ENCODE data around the gene SIRPB2. TPM values are rescaled to one million over a fixed set of nuclear protein-coding genes. Genes with fewer than 3 reads are reported as not detected.

Gene SIRPB2
- total RNA-seq, 1 donor from 2014 or later = not detected

DNA sequence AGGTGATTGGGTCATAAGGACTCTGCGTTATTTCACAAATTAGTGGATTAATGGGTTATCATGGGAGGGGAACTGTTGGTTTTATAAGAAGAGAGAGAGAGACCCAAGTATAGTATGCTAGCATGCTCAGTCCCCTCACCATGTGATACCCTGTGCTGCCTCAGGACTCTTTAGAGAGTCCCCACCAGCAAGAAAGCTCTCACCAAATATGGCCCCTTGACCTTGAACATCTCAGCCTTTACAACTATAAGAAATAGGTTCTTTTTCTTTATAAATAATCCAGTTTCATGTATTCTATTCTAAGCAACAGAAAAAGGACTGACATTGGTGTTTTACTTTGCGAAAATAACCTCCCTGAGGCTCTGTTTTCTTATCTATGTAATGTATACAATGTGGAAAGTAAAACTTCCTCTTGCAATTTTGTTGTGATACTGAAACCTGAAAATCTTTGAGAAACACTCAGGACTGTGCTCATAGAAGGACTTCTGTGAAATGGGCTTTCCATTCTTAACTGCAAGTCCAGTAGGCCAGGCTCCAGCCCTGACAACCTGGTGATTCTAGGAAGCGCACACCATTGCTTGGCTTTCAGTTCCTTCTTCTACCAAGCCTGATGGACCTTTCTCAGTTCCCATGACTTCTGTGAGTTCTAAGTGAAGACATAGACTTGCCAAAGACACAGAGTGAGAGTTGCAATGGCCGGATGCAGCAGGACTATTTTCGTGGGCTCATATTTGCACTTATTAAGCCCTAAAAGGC lies 44.4 kb upstream of the SIRPB2 start:
- Mint-ChIP-seq H3K9me3 (ENCODE audit: unreplicated experiment) (no peaks in the 10 kb centered on the region), H3K36me3 (ENCODE audit: unreplicated experiment) (no peaks in the 10 kb centered on the region), H3K27me3 (ENCODE audit: unreplicated experiment) (no peaks in the 10 kb centered on the region), H3K4me1 (ENCODE audit: low read depth, unreplicated experiment) (no peaks in the 10 kb centered on the region), H3K27ac (ENCODE audit: unreplicated experiment) (no peak overlapping the region), H3K4me3 (ENCODE audit: unreplicated experiment) (no peak overlapping the region)
- DNase-seq = no peak
- TF ChIP-seq, protein P1, sequence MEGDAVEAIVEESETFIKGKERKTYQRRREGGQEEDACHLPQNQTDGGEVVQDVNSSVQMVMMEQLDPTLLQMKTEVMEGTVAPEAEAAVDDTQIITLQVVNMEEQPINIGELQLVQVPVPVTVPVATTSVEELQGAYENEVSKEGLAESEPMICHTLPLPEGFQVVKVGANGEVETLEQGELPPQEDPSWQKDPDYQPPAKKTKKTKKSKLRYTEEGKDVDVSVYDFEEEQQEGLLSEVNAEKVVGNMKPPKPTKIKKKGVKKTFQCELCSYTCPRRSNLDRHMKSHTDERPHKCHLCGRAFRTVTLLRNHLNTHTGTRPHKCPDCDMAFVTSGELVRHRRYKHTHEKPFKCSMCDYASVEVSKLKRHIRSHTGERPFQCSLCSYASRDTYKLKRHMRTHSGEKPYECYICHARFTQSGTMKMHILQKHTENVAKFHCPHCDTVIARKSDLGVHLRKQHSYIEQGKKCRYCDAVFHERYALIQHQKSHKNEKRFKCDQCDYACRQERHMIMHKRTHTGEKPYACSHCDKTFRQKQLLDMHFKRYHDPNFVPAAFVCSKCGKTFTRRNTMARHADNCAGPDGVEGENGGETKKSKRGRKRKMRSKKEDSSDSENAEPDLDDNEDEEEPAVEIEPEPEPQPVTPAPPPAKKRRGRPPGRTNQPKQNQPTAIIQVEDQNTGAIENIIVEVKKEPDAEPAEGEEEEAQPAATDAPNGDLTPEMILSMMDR (IDR thresholded peaks at IDR 0.05; ENCODE audit: partially characterized antibody, unreplicated experiment) = no peak

DNA sequence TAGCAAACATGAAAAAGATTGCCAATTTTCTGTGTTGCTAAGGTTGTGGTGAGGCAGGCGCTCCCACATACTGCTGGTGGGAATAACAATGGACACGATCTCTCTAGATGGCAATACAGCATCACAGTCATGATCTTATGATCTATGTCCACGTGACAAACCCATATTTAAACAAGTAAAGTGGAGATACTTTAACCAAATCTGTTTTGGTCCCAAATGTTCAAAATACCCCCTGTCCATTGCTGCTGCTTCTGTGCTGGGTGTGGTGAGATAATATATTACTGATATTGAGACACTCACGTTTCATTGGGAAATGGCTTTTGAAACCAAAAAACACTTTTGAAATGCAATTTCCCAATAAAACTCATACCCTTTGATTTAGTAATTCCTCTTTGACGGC lies 43.3 kb upstream of the SIRPB2 start:
- Mint-ChIP-seq H3K27me3 (ENCODE audit: unreplicated experiment) (no peaks in the 10 kb centered on the region), H3K4me3 (ENCODE audit: unreplicated experiment) (no peak overlapping the region), H3K9me3 (ENCODE audit: unreplicated experiment) (peaks cover 1% of the 10 kb centered on the region), H3K36me3 (ENCODE audit: unreplicated experiment) (no peaks in the 10 kb centered on the region), H3K4me1 (ENCODE audit: low read depth, unreplicated experiment) (no peaks in the 10 kb centered on the region), H3K27ac (ENCODE audit: unreplicated experiment) (no peak overlapping the region)
- TF ChIP-seq, protein P1 (IDR thresholded peaks at IDR 0.05; ENCODE audit: partially characterized antibody, unreplicated experiment) = no peak
- no peak for DNase-seq

DNA sequence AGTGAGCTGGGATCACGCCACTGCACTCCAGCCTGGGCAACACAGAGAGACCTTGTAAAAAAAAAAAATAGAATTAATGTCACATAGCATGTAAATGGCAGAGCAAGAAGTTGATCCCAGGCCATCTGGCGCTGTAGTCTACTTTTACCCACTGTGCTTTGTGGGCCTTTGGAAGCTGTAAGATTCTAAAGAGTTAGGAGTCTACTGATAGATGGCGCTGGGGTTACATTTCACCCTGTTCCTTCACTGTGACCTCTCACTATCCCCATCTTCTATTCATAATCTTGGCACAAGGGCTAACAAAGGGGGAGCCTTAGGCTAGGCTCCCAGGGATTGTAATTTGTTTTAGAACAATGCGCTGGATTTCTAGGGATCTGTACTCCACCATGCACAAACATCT lies 41.8 kb upstream of the SIRPB2 start:
- Mint-ChIP-seq H3K4me1 (ENCODE audit: low read depth, unreplicated experiment) (no peaks in the 10 kb centered on the region), H3K9me3 (ENCODE audit: unreplicated experiment) (peaks cover 1% of the 10 kb centered on the region), H3K4me3 (ENCODE audit: unreplicated experiment) (no peak overlapping the region), H3K36me3 (ENCODE audit: unreplicated experiment) (no peaks in the 10 kb centered on the region), H3K27me3 (ENCODE audit: unreplicated experiment) (no peaks in the 10 kb centered on the region), H3K27ac (ENCODE audit: unreplicated experiment) (no peak overlapping the region)
- no peak for DNase-seq
- TF ChIP-seq, protein P1 (IDR thresholded peaks at IDR 0.05; ENCODE audit: partially characterized antibody, unreplicated experiment) = no peak

DNA sequence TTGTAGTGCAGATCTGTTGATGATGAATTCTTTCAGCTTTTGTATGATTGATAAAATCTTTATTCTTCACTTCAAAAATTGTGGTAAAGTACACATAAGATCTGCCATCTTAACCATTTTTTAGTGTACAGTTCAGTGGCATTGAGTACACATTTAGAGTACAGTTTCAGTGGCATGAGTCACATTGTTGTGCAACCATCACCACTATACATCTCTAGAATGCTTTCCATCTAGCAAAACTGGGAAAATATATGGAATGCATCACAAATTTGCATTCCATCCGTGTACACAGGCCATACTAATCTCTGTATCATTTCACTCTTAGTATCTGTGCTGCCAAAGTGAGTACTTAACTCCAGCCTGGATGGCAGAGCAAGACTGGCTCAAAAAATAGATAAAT lies 37.6 kb upstream of the SIRPB2 start:
- peaks cover 3% of the 10 kb centered on the region for H3K9me3 Mint-ChIP-seq (ENCODE audit: unreplicated experiment)
- TF ChIP-seq, protein P1 (IDR thresholded peaks at IDR 0.05; ENCODE audit: partially characterized antibody, unreplicated experiment) = no peak
- no peak overlapping the region for H3K4me3 Mint-ChIP-seq (ENCODE audit: unreplicated experiment)
- H3K27me3 Mint-ChIP-seq (ENCODE audit: unreplicated experiment) = no peaks in the 10 kb centered on the region
- DNase-seq = no peak
- H3K27ac Mint-ChIP-seq (ENCODE audit: unreplicated experiment) = no peak overlapping the region
- H3K36me3 Mint-ChIP-seq (ENCODE audit: unreplicated experiment) = no peaks in the 10 kb centered on the region
- no peaks in the 10 kb centered on the region for H3K4me1 Mint-ChIP-seq (ENCODE audit: low read depth, unreplicated experiment)

DNA sequence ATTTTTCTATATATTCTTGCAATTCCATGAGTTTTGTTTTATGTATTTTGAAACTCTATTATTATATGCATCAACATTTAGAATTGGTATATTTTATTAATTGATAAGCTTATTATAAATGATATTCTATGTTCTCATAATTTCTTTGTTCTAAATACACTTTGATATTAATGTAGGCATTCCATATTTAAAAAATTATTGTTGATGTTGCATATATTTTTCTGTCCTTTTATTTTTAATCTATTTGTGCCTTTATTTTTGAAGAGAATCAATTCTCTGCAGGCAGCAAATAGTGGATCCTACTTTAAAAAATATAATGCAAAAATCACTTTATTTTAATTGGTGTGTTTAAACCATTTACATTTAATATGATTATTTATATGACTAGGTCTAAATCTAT lies 36.7 kb upstream of the SIRPB2 start:
- TF ChIP-seq, protein P1 (IDR thresholded peaks at IDR 0.05; ENCODE audit: partially characterized antibody, unreplicated experiment) = no peak
- H3K4me1 Mint-ChIP-seq (ENCODE audit: low read depth, unreplicated experiment) = no peaks in the 10 kb centered on the region
- H3K9me3 Mint-ChIP-seq (ENCODE audit: unreplicated experiment) = peaks cover 3% of the 10 kb centered on the region
- no peak for DNase-seq
- H3K27ac Mint-ChIP-seq (ENCODE audit: unreplicated experiment) = no peak overlapping the region
- no peaks in the 10 kb centered on the region for H3K27me3 Mint-ChIP-seq (ENCODE audit: unreplicated experiment)
- no peaks in the 10 kb centered on the region for H3K36me3 Mint-ChIP-seq (ENCODE audit: unreplicated experiment)
- no peak overlapping the region for H3K4me3 Mint-ChIP-seq (ENCODE audit: unreplicated experiment)

All from glutamatergic neuron (in vitro differentiated cells).